Adrenal gland (tissue), 5 donors: ENCODE measurements around the gene ZBED5.

Source experiments
- POLR2A ChIP-seq, 2 donors: fragments of 450-650 bp; IDR thresholded peaks; one replicate each; pipeline ENCODE4 v1.6.1; 2017; ENCODE audit warnings: antibody characterized with exemption in 2 of 2, mild to moderate bottlenecking in 2 of 2, moderate library complexity in 1 of 2
- TF ChIP-seq, protein P1 (sequence below), 6 experiments: fragments of 450-650 bp in 4 of 6; fragments of 200-600 bp in 2 of 6; sonication (generic) in 1 of 6; IDR thresholded peaks; 1 replicate in 5 of 6; 2 replicates in 1 of 6; pipeline versions ENCODE4 v1.5.1 to v1.8.0; 2016 to 2021; ENCODE audit warnings: antibody characterized with exemption in 6 of 6, mild to moderate bottlenecking in 2 of 6, moderate library complexity in 1 of 6
- donor health status: DM: no; HTN: no; CAD: no.

DNA sequence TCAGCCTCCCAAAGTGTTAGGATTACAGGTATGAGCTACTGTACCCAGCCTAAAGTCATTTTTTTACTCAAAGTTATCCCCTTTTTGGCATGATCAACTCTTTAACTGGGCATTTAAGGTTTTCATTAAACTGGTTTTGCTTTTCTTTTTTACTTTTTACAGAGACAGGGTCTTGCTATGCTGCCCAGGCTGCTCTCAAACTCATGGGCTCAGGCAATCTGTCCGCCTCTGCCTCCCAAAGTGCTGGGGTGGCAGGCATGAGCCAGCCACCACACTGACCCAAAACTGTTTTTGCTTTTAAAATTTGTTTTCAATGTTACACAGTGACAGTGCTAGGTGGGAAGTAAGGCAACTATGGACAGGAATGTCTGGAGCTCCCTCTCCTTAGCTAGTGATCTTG lies 3.9 kb upstream of the ZBED5 start:
- TF ChIP-seq, protein P1, sequence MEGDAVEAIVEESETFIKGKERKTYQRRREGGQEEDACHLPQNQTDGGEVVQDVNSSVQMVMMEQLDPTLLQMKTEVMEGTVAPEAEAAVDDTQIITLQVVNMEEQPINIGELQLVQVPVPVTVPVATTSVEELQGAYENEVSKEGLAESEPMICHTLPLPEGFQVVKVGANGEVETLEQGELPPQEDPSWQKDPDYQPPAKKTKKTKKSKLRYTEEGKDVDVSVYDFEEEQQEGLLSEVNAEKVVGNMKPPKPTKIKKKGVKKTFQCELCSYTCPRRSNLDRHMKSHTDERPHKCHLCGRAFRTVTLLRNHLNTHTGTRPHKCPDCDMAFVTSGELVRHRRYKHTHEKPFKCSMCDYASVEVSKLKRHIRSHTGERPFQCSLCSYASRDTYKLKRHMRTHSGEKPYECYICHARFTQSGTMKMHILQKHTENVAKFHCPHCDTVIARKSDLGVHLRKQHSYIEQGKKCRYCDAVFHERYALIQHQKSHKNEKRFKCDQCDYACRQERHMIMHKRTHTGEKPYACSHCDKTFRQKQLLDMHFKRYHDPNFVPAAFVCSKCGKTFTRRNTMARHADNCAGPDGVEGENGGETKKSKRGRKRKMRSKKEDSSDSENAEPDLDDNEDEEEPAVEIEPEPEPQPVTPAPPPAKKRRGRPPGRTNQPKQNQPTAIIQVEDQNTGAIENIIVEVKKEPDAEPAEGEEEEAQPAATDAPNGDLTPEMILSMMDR (IDR thresholded peaks at IDR 0.05): no peak
- no peak for TF ChIP-seq POLR2A (IDR thresholded peaks at IDR 0.05)
